GM23338 (cell line): ENCODE results near the gene HS1BP3. TPM values are rescaled to one million over a fixed set of nuclear protein-coding genes. Genes with fewer than 3 reads are reported as not detected.

Source experiments
- ATAC-seq: fragments of 200-7000 bp; cut with Tn5 transposase; 3 replicates; pipeline ENCODE4 v1.9.1; 2020
- DNase-seq: peaks from one replicate; pipeline ENCODE4 v3.0.0-alpha.2; 2015; ENCODE audit warnings: low spot score
- H2AFZ ChIP-seq: fragments of 200-600 bp; sonication (generic); 2 replicates; pipeline ENCODE4 v1.8.0; 2016; ENCODE audit warnings: antibody characterized with exemption, mild to moderate bottlenecking, moderate library complexity
- H3F3A ChIP-seq: fragments of 200-600 bp; sonication (generic); replicated peaks from 2 replicates; pipeline ENCODE4 v1.8.0; 2017; ENCODE audit warnings: antibody characterized with exemption, mixed run types, low read depth
- H3K27ac ChIP-seq: fragments of 200-600 bp; sonication (generic); 2 replicates; pipeline ENCODE4 v1.6.1; 2016; ENCODE audit warnings: low read depth
- H3K27me3 ChIP-seq: fragments of 200-600 bp; sonication (generic); 2 replicates; pipeline ENCODE4 v1.8.0; 2016; ENCODE audit warnings: mild to moderate bottlenecking, mixed run types, moderate library complexity; ENCODE audit not compliant: insufficient read depth
- H3K36me3 ChIP-seq: fragments of 200-600 bp; sonication (generic); 2 replicates; pipeline ENCODE4 v1.8.0; 2016; ENCODE audit warnings: mild to moderate bottlenecking; ENCODE audit not compliant: insufficient read depth
- H3K4me1 ChIP-seq: fragments of 200-600 bp; sonication (generic); 2 replicates; pipeline ENCODE4 v1.8.0; 2016; ENCODE audit warnings: mild to moderate bottlenecking, moderate library complexity; ENCODE audit not compliant: insufficient read depth
- H3K4me2 ChIP-seq: fragments of 200-600 bp; sonication (generic); 2 replicates; pipeline ENCODE4 v1.7.1; 2017; ENCODE audit warnings: mixed run types
- H3K4me3 ChIP-seq: fragments of 200-600 bp; sonication (generic); 2 replicates; pipeline ENCODE4 v1.6.1; 2016; ENCODE audit warnings: mixed run types
- H3K79me2 ChIP-seq: fragments of 200-600 bp; sonication (generic); replicated peaks from 2 replicates; pipeline ENCODE4 v1.8.0; 2017; ENCODE audit warnings: mild to moderate bottlenecking; ENCODE audit not compliant: insufficient read depth
- H3K9me2 ChIP-seq: fragments of 200-600 bp; sonication (generic); 2 replicates; pipeline ENCODE4 v1.8.0; 2017; ENCODE audit not compliant: insufficient read depth
- H4K20me1 ChIP-seq: fragments of 200-600 bp; sonication (generic); replicated peaks from 2 replicates; pipeline ENCODE4 v1.8.0; 2017; ENCODE audit warnings: mild to moderate bottlenecking; ENCODE audit not compliant: insufficient read depth
- H3K27ac Mint-ChIP-seq: 2 replicates; pipeline ENCODE4 v1.8.0; 2020; ENCODE audit warnings: inconsistent platforms, mild to moderate bottlenecking, moderate library complexity, mixed read lengths
- H3K27me3 Mint-ChIP-seq: 3 replicates; pipeline ENCODE4 v1.8.0; 2022; ENCODE audit warnings: low read depth, mild to moderate bottlenecking, moderate library complexity, mixed read lengths, inconsistent platforms; ENCODE audit not compliant: insufficient read depth, poor library complexity
- H3K36me3 Mint-ChIP-seq: 3 replicates; pipeline ENCODE4 v1.8.0; 2021; ENCODE audit warnings: low read depth, mild to moderate bottlenecking, inconsistent platforms, moderate library complexity, mixed read lengths
- H3K4me1 Mint-ChIP-seq: 3 replicates; pipeline ENCODE4 v1.8.0; 2020; ENCODE audit warnings: mild to moderate bottlenecking, inconsistent platforms, mixed read lengths
- H3K4me3 Mint-ChIP-seq: 3 replicates; pipeline ENCODE4 v1.8.0; 2021; ENCODE audit warnings: moderate library complexity, mild to moderate bottlenecking, inconsistent platforms, mixed read lengths
- H3K9me3 Mint-ChIP-seq: 3 replicates; pipeline ENCODE4 v1.8.0; 2020; ENCODE audit warnings: moderate library complexity, mild to moderate bottlenecking, inconsistent platforms, mixed read lengths
- CREB1 ChIP-seq: fragments of 250-450 bp; sonication (Bioruptor Pico); IDR thresholded peaks from 2 replicates; pipeline ENCODE4 v1.5.0; 2020; ENCODE audit warnings: low read depth, mild to moderate bottlenecking, moderate library complexity
- EZH2phosphoT487 ChIP-seq: fragments of 200-600 bp; sonication (generic); IDR thresholded peaks from one replicate; pipeline ENCODE4 v1.8.1; 2018; ENCODE audit warnings: antibody characterized with exemption; ENCODE audit not compliant: unreplicated experiment
- JUNB ChIP-seq: IDR thresholded peaks from one replicate; pipeline ENCODE4 v1.6.1; 2016; ENCODE audit warnings: antibody characterized with exemption; ENCODE audit not compliant: unreplicated experiment
- NANOG ChIP-seq: IDR thresholded peaks from 2 replicates; pipeline ENCODE4 v1.6.1; 2016; ENCODE audit warnings: antibody characterized with exemption, borderline replicate concordance
- POLR2AphosphoS5 ChIP-seq: IDR thresholded peaks from 2 replicates; pipeline ENCODE4 v1.6.1; 2016; ENCODE audit warnings: antibody characterized with exemption, low read depth
- ZNF114 ChIP-seq: fragments of 250-450 bp; sonication (Bioruptor Pico); IDR thresholded peaks from 2 replicates; pipeline ENCODE4 v1.5.0; 2020; ENCODE audit warnings: mild to moderate bottlenecking, moderate library complexity
- ZNF331 ChIP-seq: fragments of 250-450 bp; sonication (Bioruptor Pico); IDR thresholded peaks from 2 replicates; pipeline ENCODE4 v1.5.0; 2020; ENCODE audit warnings: low read depth, mild to moderate bottlenecking, moderate library complexity
- polyA plus RNA-seq: library from polyadenylated mRNA; unstranded; fragments of >200 nt; fragmentation: Nextera tagmentation; extraction: Ambion mirVana; gene quantifications from 2 replicates; pipeline ENCODE4 v1.2.1, GENCODE V29; 2016
- total RNA-seq: library from RNA; depleted of rRNA; stranded (reverse); fragments of >200 nt; shearing (Covaris generic); gene quantifications from 2 replicates; pipeline ENCODE4 v1.2.3, GENCODE V29; 2014
- TF ChIP-seq, protein P1 (sequence below): IDR thresholded peaks from 2 replicates; pipeline ENCODE4 v1.6.1; 2016; ENCODE audit warnings: antibody characterized with exemption
- TF ChIP-seq, protein P2 (sequence below), 2 experiments: fragments of 200-600 bp in 1 of 2; sonication (generic) in 1 of 2; conservative IDR thresholded peaks; 2 replicates each; pipeline versions ENCODE4 v1.5.1 to v1.6.1; 2016 to 2017; ENCODE audit warnings: antibody characterized with exemption in 2 of 2, low read depth in 2 of 2, mild to moderate bottlenecking in 2 of 2, moderate library complexity in 1 of 2
- TF ChIP-seq, protein P3 (sequence below): IDR thresholded peaks from one replicate; pipeline ENCODE4 v1.6.1; 2018; ENCODE audit warnings: antibody characterized with exemption; ENCODE audit not compliant: unreplicated experiment

Gene HS1BP3
- total and polyA plus RNA-seq, 2 experiments from 2014 or later = 7.2 to 15.0 TPM

DNA sequence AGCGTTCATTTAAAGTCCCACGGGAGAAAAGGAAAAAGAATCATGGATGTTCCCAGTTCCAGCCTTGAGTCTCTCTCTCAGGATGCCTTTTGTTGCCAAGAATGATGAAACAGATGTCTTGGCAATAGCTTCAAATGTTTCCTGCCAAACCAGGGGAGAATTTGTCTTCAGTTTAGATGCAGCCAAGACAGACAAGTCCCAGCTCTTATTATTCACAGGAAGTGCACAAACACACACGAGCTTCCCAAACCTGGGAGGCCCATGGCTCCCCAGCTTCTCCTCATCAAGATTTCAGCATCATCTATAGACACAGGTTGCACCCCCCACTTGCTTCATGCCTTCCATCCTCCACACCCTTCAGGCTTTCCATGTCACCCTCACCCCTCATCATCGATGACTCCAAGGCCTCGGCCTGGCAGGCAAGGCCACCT lies 45.9 kb downstream of the HS1BP3 start:
- H3K27me3 Mint-ChIP-seq = peaks cover 2% of the 10 kb centered on the region
- DNase-seq (no peak), ATAC-seq (no peak)
- Histone ChIP-seq H3K36me3 (no peaks in the 10 kb centered on the region), H3K4me1 (no peaks in the 10 kb centered on the region), H3K27ac (no peak overlapping the region), H3F3A (no peaks in the 10 kb centered on the region), H3K4me2 (no peak overlapping the region), H4K20me1 (no peaks in the 10 kb centered on the region), H3K4me3 (no peak overlapping the region), H3K79me2 (no peaks in the 10 kb centered on the region), H2AFZ (no peak overlapping the region), H3K9me2 (no peaks in the 10 kb centered on the region), H3K27me3 (no peaks in the 10 kb centered on the region)
- TF ChIP-seq, protein P1, sequence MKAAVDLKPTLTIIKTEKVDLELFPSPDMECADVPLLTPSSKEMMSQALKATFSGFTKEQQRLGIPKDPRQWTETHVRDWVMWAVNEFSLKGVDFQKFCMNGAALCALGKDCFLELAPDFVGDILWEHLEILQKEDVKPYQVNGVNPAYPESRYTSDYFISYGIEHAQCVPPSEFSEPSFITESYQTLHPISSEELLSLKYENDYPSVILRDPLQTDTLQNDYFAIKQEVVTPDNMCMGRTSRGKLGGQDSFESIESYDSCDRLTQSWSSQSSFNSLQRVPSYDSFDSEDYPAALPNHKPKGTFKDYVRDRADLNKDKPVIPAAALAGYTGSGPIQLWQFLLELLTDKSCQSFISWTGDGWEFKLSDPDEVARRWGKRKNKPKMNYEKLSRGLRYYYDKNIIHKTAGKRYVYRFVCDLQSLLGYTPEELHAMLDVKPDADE = no peak
- TF ChIP-seq, protein P2, sequence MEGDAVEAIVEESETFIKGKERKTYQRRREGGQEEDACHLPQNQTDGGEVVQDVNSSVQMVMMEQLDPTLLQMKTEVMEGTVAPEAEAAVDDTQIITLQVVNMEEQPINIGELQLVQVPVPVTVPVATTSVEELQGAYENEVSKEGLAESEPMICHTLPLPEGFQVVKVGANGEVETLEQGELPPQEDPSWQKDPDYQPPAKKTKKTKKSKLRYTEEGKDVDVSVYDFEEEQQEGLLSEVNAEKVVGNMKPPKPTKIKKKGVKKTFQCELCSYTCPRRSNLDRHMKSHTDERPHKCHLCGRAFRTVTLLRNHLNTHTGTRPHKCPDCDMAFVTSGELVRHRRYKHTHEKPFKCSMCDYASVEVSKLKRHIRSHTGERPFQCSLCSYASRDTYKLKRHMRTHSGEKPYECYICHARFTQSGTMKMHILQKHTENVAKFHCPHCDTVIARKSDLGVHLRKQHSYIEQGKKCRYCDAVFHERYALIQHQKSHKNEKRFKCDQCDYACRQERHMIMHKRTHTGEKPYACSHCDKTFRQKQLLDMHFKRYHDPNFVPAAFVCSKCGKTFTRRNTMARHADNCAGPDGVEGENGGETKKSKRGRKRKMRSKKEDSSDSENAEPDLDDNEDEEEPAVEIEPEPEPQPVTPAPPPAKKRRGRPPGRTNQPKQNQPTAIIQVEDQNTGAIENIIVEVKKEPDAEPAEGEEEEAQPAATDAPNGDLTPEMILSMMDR (conservative IDR thresholded peaks at IDR 0.05; ENCODE audit: low read depth in 2 of 2) = no peak
- TF ChIP-seq JUNB (no peak), NANOG (no peak), EZH2phosphoT487 (no peak), POLR2AphosphoS5 (no peak), CREB1 (CRISPR knock-in tag) (no peak), ZNF114 (CRISPR knock-in tag) (no peak), ZNF331 (CRISPR knock-in tag) (no peak)
- H3K9me3 Mint-ChIP-seq = peaks cover 8% of the 10 kb centered on the region
- no peak overlapping the region for H3K27ac Mint-ChIP-seq
- H3K4me3 Mint-ChIP-seq = no peak overlapping the region
- H3K4me1 Mint-ChIP-seq = no peaks in the 10 kb centered on the region
- H3K36me3 Mint-ChIP-seq = no peaks in the 10 kb centered on the region

DNA sequence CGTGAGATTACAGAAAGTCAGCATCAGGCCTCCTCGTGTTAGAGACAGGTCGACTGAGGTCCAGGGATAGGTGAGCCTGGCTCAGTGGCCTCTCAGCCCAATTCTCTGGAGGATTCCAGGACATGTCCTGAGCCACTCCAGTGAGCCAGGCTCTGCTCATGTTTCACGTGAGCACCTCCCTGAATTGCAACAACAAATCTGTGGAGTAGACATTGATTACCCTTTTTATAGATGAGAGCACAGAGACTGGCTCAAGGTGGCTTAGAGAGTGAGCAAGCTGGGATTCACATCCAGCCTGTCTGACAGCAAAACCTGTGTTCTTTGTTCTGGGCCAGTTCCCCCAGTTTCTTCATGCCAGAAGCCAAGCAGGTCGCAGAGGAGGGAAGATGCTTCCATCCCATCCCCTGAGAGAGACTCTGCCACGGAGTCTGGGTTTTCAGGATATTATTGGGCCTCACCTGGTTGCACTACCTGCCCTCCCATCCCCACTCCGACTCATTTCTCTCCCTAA lies 46.4 kb downstream of the HS1BP3 start:
- H2AFZ ChIP-seq = peak overlapping the region; percentile 32; the same call in 1 of the 2 replicates
- no peak overlapping the region for H3K4me3 Mint-ChIP-seq
- H3K36me3 Mint-ChIP-seq = no peaks in the 10 kb centered on the region
- H3K4me2 ChIP-seq = no peak overlapping the region
- no peaks in the 10 kb centered on the region for H3F3A ChIP-seq
- H3K4me3 ChIP-seq = no peak overlapping the region
- no peaks in the 10 kb centered on the region for H3K4me1 ChIP-seq
- H3K4me1 Mint-ChIP-seq = no peaks in the 10 kb centered on the region
- no peak overlapping the region for H3K27ac ChIP-seq
- no peaks in the 10 kb centered on the region for H4K20me1 ChIP-seq
- no peaks in the 10 kb centered on the region for H3K79me2 ChIP-seq
- H3K9me3 Mint-ChIP-seq = peaks cover 8% of the 10 kb centered on the region
- peaks cover 4% of the 10 kb centered on the region for H3K27me3 Mint-ChIP-seq
- DNase-seq (no peak), ATAC-seq (no peak)
- no peaks in the 10 kb centered on the region for H3K9me2 ChIP-seq
- no peaks in the 10 kb centered on the region for H3K36me3 ChIP-seq
- H3K27me3 ChIP-seq = no peaks in the 10 kb centered on the region
- no peak overlapping the region for H3K27ac Mint-ChIP-seq
- TF ChIP-seq, protein P1 = no peak
- TF ChIP-seq, protein P3, sequence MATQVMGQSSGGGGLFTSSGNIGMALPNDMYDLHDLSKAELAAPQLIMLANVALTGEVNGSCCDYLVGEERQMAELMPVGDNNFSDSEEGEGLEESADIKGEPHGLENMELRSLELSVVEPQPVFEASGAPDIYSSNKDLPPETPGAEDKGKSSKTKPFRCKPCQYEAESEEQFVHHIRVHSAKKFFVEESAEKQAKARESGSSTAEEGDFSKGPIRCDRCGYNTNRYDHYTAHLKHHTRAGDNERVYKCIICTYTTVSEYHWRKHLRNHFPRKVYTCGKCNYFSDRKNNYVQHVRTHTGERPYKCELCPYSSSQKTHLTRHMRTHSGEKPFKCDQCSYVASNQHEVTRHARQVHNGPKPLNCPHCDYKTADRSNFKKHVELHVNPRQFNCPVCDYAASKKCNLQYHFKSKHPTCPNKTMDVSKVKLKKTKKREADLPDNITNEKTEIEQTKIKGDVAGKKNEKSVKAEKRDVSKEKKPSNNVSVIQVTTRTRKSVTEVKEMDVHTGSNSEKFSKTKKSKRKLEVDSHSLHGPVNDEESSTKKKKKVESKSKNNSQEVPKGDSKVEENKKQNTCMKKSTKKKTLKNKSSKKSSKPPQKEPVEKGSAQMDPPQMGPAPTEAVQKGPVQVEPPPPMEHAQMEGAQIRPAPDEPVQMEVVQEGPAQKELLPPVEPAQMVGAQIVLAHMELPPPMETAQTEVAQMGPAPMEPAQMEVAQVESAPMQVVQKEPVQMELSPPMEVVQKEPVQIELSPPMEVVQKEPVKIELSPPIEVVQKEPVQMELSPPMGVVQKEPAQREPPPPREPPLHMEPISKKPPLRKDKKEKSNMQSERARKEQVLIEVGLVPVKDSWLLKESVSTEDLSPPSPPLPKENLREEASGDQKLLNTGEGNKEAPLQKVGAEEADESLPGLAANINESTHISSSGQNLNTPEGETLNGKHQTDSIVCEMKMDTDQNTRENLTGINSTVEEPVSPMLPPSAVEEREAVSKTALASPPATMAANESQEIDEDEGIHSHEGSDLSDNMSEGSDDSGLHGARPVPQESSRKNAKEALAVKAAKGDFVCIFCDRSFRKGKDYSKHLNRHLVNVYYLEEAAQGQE = no peak
- no peak for TF ChIP-seq ZNF331 (CRISPR knock-in tag)
- TF ChIP-seq EZH2phosphoT487 = no peak
- TF ChIP-seq, protein P2 (conservative IDR thresholded peaks at IDR 0.05; ENCODE audit: low read depth in 2 of 2) = no peak
